Measurements from ENCODE around the gene NR1D1. TPM values are rescaled to one million over a fixed set of nuclear protein-coding genes. Genes with fewer than 3 reads are reported as not detected.

NR1D1 gene
- total and polyA plus RNA-seq, 8 donors = 4.8 to 17.5 (median 11.3) TPM

GRCh38 chr17:40090237-40091119 lies 9.9 kb downstream of the NR1D1 start:
- Histone ChIP-seq H3K9me3 (no peaks in the 10 kb centered on the region), H3K4me3 (no peak overlapping the region), H3K27me3 (no peaks in the 10 kb centered on the region), H3K36me3 (peaks cover 0 to 53% (median 32%) of the 10 kb centered on the region in 3 donors), H3K27ac (no peak overlapping the region), H3K4me1 (no peaks in the 10 kb centered on the region)
- WGBS, 2 donors = 77 to 81% methylated on average over 13 to 14 of the region's 14 CpGs
- intact Hi-C loops (cut with DNase I) = no loop called here
- FAIRE-seq (no peak), ATAC-seq (no peak), DNase-seq (peak in 1 of 6 donors; percentile 65)
- no peak for TF ChIP-seq CTCF (IDR thresholded peaks at IDR 0.05)

- WGBS, 2 donors = 88 to 89% methylated on average over 26 of the region's 26 CpGs
- H3K36me3 ChIP-seq = peaks cover 0 to 53% (median 29%) of the 10 kb centered on the region in 3 donors
- no peak overlapping the region for H3K27ac ChIP-seq
- intact Hi-C loops (cut with DNase I) = loop anchor here in 1 of 3 donors (10.0 kb wide), 1 partner anchor 54 kb away; no protein-coding TSS in a partner anchor
- no peak overlapping the region for H3K4me3 ChIP-seq
- no peak for FAIRE-seq
- ATAC-seq = no peak
- no peaks in the 10 kb centered on the region for H3K27me3 ChIP-seq
- no peaks in the 10 kb centered on the region for H3K4me1 ChIP-seq
- no peak for TF ChIP-seq CTCF (IDR thresholded peaks at IDR 0.05)
- no peaks in the 10 kb centered on the region for H3K9me3 ChIP-seq
- no peak for DNase-seq
Measured at GRCh38 chr17:40089077-40089895, 11.1 kb downstream of the NR1D1 start.

GRCh38 chr17:40087903-40088718 lies 12.3 kb downstream of the NR1D1 start:
- no peak for TF ChIP-seq CTCF (IDR thresholded peaks at IDR 0.05)
- WGBS, 2 donors = 90% methylated on average over 28 of the region's 28 CpGs
- FAIRE-seq (no peak), ATAC-seq (no peak), DNase-seq (no peak)
- H3K27me3 ChIP-seq = no peaks in the 10 kb centered on the region
- peaks cover 0 to 50% (median 28%) of the 10 kb centered on the region in 3 donors for H3K36me3 ChIP-seq
- H3K4me1 ChIP-seq = no peaks in the 10 kb centered on the region
- H3K9me3 ChIP-seq = no peaks in the 10 kb centered on the region
- H3K4me3 ChIP-seq = no peak overlapping the region
- no peak overlapping the region for H3K27ac ChIP-seq
- intact Hi-C loops (cut with DNase I) = loop anchor here in 1 of 3 donors (10.0 kb wide), 1 partner anchor 53 kb away; no protein-coding TSS in a partner anchor

GRCh38 chr17:40087049-40087794 lies 13.2 kb downstream of the NR1D1 start:
- H3K4me3 ChIP-seq = no peak overlapping the region
- H3K27ac ChIP-seq = no peak overlapping the region
- H3K4me1 ChIP-seq = no peaks in the 10 kb centered on the region
- DNase-seq = no peak
- H3K27me3 ChIP-seq = no peaks in the 10 kb centered on the region
- WGBS, 2 donors = 72 to 77% methylated on average over 6 of the region's 6 CpGs
- peaks cover 0 to 46% (median 25%) of the 10 kb centered on the region in 3 donors for H3K36me3 ChIP-seq
- H3K9me3 ChIP-seq = no peaks in the 10 kb centered on the region
- TF ChIP-seq CTCF (IDR thresholded peaks at IDR 0.05) = no peak
- FAIRE-seq = no peak
- intact Hi-C loops (cut with DNase I) = loop anchor here in 1 of 3 donors (10.0 kb wide), 1 partner anchor 52 kb away; no protein-coding TSS in a partner anchor
- no peak for ATAC-seq

Measured in pancreas (tissue), 10 donors.